Midbrain (tissue), 1 donor: ENCODE results near the gene PRSS23.
"Not testable (repeated sequence)": the region's sequence is repeated elsewhere in the genome, so short reads cannot be mapped to it uniquely, and the experiment has no call there.

Experiments
- DNase-seq: peaks from one replicate; lab custom pipeline; 2025; lab: John Stamatoyannopoulos, UW

Gene PRSS23

DNA sequence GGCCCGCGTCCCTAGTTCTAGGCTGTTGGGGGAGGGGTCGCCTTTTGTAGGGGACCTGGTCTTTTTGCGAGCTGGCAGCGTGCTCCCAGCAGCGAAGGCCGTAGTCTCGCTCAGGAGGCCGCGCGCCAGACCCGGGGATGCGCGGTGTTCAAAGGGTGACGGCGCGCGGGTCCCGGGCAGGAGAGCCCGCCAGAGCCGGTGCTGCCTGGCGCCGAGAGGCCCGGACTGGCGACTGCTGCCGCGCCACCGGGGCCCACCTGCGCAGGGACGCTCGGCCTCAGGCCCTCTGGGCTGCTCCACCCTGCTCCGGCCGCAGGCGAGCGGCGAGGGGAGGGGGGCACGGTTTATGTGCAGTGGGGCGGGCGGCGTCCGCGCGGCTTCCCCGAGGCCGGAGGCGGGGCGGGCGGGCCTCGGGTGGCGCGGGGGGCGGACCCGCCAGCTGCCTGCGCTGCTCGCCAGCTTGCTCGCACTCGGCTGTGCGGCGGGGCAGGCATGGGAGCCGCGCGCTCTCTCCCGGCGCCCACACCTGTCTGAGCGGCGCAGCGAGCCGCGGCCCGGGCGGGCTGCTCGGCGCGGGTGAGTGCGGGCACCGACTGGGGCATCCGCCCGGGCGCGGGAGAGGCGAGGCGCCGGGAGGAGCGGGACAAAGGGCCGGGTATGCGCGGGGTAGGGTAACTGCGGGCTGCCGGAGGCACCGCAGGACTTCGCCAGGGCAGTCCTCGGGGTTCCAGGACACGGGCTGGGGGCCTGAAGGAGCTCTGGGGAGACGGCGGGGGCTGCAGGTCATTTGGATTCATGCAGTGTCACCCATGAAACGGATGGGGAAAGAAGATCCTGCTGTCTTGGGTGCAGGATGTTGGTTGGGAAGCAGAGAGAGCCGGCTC is at the start of gene PRSS23:
TSS of gene PRSS23 (plus strand) at position 467 of the 884 bp plus-strand sequence. CDS start 7,102 bp downstream, outside the sequence.
- no peak for DNase-seq

DNA sequence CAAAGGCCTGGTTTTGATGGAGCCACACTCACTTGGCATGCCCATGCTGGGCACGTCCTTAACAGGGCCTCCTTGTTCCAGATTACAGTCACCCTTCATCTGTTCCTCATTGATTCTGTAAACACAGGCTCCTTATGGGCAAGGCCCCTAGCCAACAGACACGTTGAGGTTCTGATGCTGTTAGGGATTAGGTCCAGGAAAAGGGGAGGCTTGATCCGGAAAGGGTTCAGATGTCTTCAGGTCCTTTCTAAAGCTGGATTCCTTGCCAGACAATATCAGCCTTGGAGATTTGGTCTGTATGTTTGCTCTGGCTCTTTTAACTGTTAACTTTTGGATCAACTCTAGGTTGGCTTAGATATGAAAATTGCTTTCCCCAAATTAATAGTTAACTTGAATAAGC is 46.9 kb upstream of the PRSS23 start:
- no peak for DNase-seq

GRCh38 chr11:86755146-86755545 is 45.2 kb upstream of the PRSS23 start:
- no peak for DNase-seq

GRCh38 chr11:86758171-86758570 is 42.2 kb upstream of the PRSS23 start:
- no peak for DNase-seq

- no peak for DNase-seq
Observed at GRCh38 chr11:86760577-86760976, 39.8 kb upstream of the PRSS23 start.

GRCh38 chr11:86761978-86762377 is 38.4 kb upstream of the PRSS23 start:
- no peak for DNase-seq

DNA sequence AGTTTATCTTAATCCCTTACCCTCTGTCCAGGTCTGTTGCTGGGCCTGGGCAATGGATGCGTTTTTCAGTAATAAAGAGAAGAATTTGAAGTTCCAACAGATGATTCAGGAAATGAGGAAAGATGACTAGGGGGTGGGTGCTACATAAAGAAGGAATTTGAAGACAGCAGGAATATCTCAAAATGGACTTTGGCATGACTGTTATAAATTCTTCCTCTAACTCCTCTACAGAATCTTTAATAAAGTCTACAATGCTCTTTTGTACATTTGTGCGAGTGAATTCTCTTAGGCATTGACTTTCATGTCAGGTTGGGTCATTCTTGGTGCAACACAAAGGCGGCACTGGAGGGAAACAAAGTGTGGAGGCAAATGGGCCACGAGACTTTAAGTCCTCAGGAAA is 35.1 kb upstream of the PRSS23 start:
- DNase-seq = no peak

- DNase-seq = no peak
Observed at GRCh38 chr11:86765878-86766277, 34.5 kb upstream of the PRSS23 start.

DNA sequence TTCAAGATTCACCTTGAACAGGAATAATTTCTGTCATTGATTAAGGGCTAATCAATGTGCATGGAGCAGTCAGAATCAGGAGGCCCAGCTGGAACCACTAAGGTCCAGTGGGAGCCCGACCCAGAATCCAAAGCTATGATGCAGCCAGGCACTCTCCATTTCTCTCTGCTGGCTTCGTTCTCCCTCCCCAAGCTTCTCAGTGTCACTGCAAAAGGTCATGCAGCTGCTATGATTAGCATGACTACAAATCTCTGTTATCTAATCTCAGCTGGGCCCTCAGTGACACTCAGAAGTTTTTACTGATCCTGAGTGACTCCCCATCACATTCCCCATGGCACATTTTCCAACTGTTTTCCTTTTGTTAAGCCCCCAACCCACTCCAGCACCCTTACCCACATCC is 31.1 kb upstream of the PRSS23 start:
- DNase-seq = no peak

DNA sequence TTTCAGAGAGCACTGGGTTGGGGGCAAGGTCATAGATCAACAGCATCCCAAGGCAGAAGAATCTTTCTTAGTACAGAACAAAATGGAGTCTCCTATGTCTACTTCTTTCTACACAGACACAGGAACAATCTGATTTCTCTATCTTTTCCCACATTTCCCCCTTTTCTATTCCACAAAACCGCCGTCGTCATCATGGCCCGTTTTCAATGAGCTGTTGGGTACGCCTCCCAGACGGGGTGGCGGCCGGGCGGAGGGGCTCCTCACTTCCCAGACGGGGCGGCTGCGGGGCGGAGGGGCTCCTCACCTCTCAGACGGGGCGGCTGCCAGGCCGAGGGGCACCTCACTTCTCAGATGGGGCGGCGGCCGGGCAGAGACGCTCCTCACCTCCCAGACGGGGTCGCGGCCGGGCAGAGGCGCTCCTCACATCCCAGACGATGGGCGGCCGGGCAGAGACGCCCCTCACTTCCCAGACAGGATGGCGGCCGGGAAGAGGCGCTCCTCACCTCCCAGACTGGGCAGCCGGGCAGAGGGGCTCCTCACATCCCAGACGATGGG is 29.8 kb upstream of the PRSS23 start:
- DNase-seq = not testable (repeated sequence)

GRCh38 chr11:86772999-86773398 is 27.3 kb upstream of the PRSS23 start:
- DNase-seq = no peak

DNA sequence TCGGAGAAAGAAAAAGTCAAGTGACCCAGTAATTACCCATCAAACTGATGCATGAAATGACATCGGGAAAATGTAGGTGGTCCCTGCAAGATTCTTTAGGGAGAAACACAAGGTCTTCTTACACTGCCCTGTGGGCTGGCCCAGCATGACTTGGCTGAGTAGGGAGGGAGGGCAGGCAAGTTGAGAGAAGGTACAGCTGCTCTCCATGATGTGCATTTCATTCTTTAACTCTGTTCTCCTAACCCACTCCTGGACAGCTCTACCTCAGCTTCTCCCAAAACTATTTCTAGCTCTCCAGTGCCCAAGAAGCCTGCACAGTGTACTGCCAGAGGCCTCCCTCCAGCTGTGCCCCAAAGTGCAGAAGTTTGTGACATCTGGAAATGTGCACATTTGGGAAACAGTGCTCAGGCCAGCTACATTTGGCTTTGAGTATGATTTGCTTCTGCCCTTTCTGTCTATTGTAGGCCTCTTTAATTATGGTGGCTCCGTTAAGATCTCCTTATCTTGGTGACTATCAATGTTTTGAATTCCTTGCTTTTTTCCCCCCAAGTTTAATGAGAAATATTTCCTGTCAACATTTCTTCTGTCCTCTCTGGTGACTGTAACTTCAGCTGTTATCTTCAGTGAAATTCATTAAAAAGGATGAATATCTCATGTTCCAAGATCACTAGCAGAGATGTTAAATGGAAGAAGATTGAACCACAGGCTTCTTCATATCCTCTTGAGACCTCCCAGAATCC is 26.7 kb upstream of the PRSS23 start:
- DNase-seq = no peak

DNA sequence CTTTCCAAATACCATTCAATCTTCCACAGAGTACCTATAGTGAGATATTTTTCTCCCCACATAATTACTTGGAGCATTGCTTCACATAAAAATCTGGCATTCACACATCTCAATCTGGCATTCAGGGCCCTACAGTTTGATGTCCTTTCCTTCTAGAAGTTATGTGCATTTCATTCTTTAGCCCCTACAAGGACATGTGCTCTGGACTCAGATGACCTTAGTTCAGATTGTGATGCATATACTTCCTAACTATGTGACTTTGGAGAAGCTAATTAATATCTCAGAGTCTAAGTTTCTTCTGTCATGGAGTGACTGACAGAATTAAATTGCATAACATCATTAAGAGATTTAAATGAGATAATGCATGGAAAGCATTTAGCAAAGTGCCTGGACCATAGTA is 25.9 kb upstream of the PRSS23 start:
- no peak for DNase-seq

DNA sequence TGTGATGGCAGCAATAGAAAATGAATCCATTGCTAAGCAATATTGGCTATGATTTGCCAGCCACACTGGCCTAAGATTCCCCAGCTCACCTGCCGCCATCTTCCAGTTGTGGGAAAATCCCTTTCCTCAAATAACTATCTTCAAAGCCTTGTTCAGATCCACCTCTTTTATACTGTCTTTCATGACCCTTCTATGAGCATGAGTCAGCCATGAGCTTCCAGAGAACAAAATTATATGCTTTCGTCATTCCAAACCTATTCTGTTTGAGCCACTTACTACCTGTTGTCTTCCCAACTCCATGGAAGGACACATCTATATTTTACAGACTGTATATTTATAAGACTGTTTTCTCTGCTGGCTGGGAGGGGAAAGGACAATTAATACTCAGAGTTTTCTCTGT is 25.0 kb upstream of the PRSS23 start:
- DNase-seq = no peak

GRCh38 chr11:86781546-86781945 is 18.8 kb upstream of the PRSS23 start:
- no peak for DNase-seq

DNA sequence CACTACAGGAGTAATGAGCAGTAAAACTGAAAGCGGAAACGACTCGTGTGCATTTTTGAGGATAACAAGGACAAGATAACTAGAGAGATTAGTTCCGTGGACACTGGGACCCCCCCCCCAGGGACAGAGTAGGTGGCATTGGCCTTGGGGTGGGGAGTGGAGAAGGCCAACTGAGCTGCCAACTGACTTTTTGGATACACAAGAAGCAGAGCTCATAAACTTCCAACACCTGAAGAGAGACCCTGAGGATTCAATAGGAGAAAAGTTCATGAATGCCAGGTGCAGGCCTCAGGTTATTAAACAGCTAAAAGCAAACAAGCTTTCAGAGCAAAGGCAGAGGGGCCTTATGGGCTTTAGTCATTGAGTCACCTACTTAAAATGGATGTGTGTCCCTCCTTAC is 17.6 kb upstream of the PRSS23 start:
- DNase-seq = no peak

DNA sequence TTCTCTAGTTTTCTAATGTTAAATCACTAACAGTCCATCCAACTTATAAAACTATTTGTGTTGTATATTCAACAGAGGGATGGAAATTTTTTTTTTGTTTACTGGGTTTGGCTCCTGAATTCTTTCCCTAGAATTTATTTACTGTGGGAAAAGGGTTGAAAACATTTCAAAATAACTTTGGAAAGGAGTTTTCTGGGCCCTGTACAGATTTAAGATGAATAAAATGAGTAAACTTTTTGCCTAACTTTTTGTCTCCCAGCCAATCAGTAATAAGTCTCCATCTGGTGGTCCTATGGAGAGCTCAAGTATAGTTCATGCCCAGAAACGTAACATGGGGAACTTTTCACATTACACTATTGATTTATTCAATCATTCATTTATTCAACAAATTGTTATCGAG is 16.7 kb upstream of the PRSS23 start:
- DNase-seq = no peak

- DNase-seq = no peak
Observed at GRCh38 chr11:86784241-86784681, 16.1 kb upstream of the PRSS23 start.

DNA sequence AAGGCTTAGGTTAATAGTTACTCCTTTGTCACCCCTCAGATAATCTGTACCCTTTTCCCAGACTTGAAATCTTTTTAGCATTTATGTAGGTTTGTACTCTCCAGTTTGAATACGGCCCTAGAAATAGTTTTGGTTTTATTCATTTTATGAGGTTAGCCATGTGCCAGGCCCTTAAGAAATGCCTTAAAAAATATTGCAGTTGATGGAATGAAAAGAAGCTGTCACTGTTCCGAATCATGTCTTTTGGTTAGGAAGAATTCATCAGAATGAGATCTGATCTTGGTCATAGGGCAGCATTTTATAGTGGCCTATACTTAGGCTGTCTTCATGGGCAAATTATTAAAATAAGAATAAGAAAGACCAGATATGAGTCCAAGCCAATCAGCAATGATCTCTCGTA is 14.8 kb upstream of the PRSS23 start:
- no peak for DNase-seq

DNA sequence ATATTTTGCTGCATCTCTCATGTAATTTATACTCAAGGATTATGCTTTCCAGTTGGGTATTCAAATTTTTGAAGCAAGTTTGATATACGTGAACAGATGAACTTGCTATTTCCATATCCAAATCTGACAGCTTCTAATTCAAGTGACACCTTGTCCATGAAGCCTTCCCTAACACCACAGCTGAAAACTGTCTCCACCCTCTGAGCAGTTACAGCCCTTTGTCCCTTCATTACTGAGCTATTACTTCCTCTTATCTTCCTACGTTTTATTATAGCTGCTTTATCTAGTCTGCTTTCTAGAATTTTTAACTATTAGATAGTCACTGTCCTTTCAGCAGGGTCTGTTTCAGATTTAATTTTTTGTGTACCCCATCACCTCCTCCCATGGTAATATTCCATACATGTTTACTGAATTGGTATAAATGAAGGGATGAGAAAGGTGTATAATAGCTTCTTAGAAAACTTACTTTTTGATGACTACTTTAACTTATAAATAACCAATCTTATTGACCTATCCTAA is 13.3 kb upstream of the PRSS23 start:
- DNase-seq = no peak

DNA sequence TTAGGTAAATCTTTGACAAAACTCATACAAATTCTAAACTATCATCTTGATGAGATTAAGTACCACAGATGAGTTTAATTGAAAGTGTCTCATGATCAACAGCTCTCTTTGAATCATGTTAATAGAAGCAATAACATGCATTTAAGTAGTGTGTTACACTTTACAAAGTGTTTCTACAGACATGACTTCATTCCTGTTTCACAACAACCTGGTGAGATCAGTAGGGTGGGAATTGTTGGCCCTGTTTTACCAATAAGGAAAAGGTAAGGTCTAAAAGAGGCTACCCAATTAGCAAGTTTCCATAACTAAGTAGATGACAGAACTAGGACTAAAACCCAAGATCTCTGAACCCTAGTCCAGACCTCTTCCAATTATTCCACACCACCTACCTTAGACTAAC is 12.7 kb upstream of the PRSS23 start:
- DNase-seq = no peak

DNA sequence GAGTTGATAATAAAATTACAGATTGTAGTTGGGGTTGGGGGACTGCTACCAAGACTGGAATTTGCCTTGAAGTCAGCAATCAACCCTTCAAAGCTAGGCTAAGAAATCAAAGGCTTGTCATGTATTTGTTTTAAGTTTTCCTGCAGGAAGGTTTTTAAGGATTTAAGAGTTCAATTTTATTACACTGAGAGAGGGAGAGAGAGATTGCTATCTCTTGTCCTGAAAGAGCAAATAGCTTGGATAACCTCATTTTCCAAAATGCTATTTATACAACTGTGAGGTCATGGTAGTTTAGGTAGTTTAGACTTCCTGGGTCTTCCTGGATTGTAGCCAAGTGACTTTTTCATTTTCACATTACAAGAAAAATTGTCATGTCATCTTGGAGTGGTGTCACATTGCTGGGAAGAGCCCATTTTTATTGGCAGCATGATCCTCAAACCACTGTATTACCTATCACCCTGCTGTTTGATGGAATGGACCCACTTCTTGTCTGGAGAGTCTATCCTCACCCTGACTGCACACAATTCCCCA is 10.1 kb upstream of the PRSS23 start:
- DNase-seq = no peak
